ENCODE results near the gene RBM12.

The RBM12 gene

GRCh38 chr20:35600176-35600992 is 64.3 kb downstream of the RBM12 start:
- no peak for TF ChIP-seq CTCF (IDR thresholded peaks at IDR 0.05)

GRCh38 chr20:35599776-35600120 is 65.0 kb downstream of the RBM12 start:
- no peak for TF ChIP-seq CTCF (IDR thresholded peaks at IDR 0.05)

All from LNCAP (cell line).